GM21529 (cell line): ENCODE results near the gene MST1.
"Not testable (repeated sequence)": the region's sequence is repeated elsewhere in the genome, so short reads cannot be mapped to it uniquely, and the experiment has no call there.

Experiments
- ATAC-seq: cut with Tn5 transposase; IDR thresholded peaks from one replicate; pipeline ENCODE4 v1.9.1; 2021; ENCODE audit not compliant: unreplicated experiment

MST1 gene

DNA sequence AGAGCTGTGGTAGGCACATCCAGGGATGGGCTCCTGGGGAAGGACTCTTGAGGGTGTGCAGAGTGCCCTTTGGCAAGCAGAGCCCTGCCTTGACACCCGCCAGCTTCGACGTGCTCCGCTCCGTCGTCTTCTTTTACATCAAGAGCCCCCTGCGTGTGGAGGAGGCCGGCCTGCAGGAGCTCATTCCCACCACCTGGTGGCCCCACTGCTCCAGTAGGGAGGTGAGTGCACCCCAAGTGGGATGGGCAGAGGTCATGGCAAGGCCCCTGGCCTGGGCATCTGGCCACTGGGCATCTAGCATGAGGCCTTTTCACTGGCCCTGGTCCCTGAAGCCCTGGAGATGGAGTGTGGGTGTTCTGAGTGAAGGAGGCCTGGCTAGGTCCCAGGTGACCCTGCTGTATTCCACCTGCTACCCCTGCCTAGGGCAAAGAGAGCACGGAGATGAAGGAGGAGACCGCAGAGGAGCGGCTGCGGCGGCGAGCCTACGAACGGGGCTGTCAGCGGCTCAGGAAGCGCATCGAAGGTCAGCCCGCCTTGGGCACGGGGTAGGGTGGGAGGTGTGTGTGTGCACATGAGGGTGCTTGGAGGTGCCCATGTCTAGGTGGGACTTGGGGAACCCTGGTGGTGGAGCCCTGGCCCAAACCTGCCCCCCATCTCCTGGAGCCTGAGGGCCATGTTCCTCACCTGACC lies 12.3 kb upstream of the MST1 start:
- no peak for ATAC-seq

DNA sequence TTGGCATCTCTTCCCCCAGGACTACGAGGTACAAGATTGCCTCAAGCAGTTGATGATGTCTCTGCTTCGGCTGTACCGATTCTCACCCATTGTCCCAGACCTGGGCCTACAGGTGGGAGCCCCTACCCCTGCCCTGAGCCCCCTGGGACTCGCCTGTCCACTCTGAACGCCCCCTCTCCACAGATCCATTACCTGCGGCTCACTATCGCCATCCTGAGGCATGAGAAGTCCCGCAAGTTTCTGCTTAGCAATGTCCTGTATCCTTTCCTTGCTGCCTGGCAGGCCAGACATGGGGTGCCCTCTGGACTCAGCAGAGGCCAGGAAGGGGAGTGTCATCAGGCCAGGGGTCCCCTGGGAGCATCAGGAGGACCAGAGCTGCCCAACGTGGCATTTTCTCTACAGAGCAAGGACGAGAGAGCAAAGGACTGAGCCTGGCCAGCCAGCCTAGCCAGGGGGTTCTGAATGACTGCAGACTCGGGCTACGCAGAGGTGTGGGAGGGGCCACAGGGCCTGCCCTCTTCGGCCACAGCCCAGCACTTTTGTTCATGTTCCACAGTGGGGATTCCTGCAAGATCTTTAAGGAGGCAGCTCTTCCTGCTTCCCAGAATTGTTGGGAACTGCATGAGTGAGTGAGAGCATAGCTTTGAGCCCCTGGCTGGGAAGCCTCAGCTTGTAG lies 11.3 kb upstream of the MST1 start:
- no peak for ATAC-seq

DNA sequence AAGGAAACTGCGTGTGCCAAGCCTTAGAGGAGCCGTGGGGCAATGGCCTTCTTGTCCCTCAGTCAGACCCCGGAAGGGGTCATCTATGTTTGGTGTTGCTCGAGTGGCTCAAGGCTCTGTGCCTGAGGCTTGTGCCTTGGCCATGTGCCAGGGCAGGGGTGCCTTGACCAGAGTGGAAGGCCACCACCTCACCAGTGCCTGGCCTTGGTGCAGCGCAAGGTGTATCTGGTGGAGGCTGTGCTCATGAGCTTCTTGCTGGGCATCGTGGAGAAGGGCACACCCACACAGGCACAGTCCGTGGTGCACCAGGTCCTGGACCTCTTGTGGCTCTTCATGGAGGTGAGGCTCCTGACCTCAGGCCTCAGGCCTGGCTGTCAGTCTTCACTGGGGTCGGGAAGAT lies 10.7 kb upstream of the MST1 start:
- no peak for ATAC-seq

DNA sequence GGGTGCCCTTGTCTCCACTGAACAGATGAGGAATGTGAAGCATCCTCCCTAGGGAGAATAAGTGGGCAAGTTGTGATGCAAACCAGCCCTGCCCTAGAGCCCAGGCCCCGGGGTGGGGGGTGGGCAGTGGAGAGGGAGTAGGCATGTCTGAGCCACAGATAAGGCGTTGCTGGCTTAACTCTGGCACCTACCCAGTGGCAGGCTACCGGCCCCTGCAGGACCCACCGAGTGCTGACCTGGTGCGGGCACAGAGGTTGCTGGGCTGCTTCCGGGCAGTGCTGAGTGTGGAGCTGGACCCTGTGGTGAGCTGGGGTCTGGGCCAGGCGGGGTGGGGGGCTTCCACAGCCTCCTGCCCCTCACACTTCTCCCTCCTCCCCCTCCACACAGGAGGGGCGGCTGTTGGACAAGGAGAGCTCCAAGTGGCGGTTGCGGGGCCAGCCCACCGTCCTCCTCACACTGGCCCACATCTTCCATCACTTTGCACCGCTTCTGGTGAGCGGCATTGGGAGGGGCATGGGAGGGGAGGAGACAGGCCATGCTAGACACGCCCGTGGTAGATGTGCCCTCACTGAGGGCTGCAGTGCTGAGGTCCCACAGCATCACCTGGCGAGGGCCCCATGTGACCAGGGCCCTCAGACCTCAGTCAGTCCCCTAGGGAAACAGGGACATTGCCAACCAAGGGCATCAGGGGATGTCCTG lies 10.2 kb upstream of the MST1 start:
- ATAC-seq = no peak

DNA sequence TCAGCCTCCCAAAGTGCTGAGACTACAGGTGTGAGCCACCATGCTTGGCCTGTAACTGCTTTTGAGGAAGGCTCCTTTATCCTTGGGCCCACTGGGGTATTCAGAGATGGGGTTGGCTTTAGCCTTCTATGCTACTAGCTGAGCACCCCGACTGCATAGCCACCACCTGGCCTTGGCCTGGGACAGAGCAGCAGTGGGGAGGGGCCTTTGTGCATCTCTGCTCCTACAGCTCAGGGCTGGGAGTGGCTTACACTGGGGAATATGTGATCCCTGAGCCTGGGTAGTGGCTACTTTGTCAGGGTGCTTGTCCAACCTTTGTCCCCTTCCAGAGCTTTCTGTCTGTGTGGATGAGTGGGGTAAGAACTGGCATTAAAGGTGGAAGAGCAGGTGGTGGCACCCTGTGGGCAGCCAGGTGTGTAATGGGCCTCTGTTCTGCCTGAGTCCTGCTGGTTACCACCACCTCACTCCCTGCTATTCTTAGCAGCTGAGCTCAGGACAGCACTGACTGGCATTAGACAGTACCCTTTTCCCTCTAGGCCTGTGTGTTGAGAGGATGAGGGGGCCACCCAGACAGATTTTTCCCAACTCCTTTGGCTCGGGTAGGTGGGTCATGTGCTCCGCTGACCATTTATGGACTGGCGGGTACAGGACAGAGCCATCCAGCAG lies 6.2 kb upstream of the MST1 start:
- ATAC-seq = not testable (repeated sequence)

DNA sequence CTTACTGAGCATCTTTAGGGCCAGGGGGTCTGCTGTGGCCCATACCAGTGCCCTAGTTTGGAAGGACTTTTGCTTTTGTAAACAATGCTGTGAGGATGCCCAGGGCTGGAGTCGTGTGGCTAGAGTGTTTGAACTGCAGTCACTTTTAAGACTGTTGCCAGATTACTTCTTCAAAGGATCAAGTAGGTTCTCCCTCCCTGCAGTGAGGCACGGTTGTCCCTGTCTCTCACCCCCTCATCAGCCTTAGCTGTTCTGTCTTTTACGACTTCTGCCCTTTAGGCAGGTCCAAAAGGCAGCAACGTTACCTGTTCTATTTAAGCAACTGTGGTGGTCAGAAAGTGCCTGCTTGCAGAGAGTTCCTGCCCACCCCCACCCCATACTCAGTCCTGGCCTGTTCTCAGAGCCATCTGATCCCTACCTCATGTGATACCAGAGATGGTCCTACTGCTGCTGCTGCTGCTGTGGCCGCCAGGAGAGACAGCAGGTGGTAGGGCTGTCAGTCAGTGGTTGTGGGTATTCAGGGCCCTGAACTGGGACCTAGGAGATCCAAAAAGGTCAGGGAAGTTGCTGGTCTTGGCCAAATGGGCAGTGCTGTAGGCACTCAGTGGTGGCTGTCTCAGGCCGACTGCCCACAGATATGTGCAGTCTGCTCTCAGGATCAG lies 5.3 kb upstream of the MST1 start:
- not testable (repeated sequence) for ATAC-seq

DNA sequence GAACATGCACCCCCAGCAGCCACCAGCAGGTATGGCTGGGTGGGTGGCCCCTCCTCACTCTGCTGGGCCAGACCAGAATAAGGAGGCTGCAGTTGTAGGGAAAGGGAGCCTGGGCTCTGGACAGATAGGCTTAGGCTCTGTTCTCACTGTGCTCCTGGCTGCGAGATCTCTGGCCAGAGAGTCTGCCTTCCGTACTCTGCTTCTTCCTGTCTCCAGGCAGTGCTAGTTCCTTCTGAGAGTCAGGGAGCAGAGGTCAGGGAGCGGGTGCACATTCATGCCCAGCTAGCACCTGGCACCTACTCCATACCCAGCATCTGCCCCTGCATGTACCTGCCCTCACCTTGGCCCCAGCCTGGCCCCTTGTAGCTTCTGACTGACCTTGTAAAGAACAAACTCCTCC lies 2.2 kb upstream of the MST1 start:
- not testable (repeated sequence) for ATAC-seq

DNA sequence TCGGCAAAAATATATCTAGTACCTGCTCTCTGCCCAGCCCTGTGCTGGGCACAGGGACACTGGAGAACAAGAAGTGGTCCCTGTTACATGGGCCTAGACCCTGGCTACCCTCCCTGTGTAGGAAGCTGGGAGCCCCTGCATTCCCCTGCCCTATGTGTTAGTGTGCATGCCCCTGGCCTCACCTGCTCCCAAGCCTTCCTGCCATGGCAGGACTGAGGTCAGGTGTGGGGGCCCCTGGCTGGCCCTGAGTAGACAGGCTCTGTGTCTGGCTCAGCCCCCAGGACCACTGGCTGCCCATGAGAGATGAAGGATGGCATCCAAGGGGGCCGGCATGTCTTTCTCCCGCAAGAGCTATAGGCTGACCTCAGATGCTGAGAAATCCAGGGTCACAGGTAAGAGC lies 1.6 kb upstream of the MST1 start:
- ATAC-seq = not testable (repeated sequence)

DNA sequence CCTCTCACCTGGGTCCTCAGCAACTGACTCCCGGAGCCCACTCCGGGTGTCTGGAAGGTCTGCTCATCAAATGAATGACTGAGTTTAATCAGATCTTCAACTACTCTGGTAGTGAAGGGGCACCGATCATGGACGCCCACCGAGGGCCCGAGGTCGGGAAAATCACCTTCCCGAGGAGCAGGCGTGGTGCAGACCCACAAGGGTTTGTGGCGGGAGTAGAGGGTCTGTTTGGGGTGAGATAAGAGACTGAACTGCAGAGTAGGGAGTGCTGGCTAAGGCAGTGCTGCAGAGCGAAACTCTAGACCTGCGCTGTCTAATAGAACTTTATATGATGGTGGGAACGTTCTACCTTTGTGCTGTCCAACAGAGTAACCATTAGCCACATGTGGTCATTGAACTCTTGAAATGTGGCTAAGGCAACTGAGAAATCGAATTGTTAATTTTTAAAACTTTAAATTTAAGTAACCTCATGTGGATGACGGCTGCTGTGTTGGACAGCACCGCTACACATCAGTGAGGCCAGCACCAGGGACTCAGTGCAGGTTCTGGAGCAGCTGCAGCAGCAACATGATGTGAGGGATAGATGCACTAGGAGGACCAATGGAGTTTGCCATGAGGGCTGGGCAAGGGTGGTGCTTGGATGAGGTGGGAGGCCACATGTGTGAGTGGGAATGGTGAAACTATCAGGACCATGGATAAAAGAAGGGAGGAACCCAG lies 792 bp upstream of the MST1 start:
- not testable (repeated sequence) for ATAC-seq

DNA sequence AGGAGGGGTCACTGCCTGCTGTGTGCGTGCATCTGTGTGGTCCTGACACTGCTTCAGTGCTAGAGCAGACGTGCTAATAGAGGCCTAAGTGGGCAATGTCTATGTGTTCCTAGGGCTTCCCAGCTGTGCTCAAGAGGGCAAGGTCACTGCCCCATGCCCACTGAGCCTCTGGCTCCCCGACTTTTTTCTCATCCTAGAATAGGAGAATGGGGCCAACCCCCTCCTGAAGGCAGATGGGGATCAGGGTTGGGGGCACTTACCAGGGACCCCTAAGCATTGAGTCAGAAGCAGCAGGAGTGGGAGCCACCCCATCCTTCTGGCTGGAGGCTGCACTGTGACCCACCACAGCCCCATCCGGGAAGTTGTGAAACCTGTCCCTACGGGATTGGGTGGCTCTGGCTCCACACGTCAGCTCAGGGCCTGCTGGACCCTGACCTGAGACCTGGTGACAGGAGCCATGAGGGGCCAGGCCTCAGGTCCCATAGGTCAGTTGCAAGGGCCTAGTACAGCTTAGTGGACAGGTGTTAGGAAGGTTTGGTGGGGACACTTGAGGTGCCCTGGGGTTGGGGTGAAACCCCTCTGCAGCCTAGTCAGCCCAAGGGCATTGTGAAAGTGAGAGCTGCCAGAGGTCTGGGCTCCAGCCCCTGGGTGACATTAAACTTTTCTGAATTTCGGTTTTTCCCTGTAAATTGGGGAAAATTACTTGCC lies 782 bp downstream of the MST1 start:
- not testable (repeated sequence) for ATAC-seq

DNA sequence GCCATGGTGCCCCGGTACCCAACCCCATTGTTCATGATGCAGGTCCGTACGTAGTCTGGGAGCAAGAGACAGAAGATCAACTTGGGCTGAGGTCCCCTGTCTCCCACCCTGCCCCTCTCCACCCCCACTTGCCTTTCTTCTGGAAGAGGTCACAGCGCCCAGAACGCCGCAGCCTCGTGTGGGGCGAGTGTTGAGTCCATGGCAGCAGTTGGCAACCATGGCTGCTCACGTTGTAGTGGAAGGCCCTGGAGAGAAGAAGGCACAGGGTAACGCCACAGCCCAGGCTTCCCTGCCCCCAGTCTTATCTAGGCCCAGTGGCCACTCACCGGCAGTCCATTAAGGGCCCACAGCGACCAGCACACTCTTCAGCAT lies 1.9 kb downstream of the MST1 start:
- ATAC-seq = not testable (repeated sequence)

DNA sequence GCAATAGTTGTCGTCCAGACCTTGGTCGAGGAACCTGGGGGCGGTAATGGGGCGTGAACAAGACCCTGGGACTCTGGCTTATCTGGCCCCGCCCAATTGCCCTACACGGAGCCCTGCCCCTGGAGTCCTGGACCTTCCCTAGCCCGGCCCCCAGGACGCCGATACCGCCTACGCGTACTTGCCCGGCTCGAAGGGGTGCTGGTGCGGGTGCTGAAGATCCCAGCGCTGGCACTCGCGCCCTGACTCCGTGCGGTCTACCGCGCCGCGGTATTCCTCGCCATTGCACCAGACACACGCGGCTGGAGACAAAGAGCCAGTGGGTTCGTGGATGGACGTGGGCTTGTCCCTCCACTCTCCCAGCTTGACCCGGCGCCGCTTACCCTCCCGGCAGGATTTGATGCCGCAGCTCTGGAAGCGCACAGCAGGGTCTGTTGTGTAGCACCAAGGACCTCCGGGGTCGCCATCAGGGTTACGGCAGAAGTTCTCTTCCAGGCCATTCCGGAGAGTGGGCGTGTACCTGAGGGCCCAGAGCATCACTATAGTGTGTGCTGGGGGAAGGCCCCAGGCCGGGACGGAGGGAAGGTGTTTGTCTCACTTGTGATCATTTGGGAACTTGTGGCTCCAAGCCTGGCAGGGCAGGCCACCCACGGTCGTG lies 2.4 kb downstream of the MST1 start:
- not testable (repeated sequence) for ATAC-seq

DNA sequence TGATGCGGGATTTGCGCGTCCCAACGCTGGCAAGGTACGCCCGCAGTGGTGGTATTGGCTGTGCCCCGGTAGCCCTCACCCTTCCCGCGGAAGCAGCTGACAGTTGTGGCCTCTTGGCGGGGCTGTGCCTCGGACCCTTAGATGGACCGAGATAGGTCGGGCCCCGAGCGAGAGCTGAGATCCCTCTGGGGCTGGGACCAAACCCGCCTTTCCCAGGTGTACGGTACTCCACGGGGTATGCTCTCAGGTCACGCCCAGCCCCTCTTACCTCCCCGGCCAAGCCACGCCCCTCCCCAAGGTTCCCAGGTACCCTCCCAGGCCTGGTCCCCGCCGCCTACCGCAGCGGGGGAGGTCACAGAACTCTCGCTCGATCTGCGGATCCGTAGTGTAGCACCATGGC lies 2.9 kb downstream of the MST1 start:
- ATAC-seq = not testable (repeated sequence)

DNA sequence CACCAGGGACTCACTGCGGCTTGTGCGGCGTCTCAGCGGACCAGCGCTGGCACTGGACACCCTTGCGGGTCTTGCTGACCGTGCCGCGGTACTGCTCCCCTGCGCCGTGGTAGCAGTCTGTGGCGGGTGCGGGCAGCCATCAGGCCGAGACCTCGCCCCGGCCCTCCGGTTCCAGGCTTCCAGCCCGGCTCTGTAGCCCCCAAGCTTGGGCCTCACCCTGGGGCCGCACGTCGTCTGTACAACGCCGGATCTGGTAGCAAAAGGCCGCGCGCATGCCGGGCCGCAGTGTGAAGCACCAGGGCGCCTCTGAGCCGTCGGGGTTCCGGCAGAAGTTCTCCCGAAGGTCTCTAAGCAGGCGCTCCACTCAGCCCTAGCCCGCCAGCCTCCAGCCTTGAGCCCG lies 3.4 kb downstream of the MST1 start:
- not testable (repeated sequence) for ATAC-seq

DNA sequence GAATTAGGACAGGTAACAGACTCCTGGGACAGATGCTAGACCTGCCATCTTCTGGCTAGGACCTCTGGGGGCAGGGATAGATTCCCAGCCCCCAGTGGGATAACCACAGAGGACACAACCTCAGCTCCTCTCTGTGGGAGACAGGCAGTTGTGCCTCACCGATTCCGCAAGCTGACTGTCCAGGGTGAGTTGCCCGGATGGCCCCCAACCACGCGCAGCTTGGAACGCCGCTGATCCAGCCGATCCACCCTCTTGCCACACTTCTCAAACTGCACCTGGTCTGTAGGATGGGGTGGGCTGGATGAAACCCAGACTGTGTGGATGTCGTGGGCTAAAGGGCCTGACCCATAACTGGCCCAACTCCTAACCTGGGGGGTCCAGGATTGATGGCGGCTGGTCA lies 4.2 kb downstream of the MST1 start:
- not testable (repeated sequence) for ATAC-seq

DNA sequence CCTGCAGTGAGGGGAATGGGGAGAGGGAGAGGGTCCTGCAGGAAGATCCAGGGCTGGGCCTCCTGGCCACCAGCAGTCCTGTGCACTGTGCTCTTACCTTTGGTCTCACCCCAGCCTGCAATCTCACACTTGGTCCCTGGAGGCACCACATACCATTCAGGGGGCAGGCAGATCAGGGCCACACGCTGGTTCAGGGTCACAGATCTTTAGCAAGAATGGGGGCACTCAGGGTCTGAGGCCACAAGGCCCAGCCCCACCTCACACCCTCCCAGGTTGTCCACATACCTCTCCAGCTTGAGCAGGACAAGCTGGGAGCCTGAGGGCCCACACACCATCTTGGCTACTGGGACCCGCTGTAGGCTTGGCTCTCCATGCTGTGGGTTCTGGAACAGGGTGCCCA lies 4.8 kb downstream of the MST1 start:
- not testable (repeated sequence) for ATAC-seq

DNA sequence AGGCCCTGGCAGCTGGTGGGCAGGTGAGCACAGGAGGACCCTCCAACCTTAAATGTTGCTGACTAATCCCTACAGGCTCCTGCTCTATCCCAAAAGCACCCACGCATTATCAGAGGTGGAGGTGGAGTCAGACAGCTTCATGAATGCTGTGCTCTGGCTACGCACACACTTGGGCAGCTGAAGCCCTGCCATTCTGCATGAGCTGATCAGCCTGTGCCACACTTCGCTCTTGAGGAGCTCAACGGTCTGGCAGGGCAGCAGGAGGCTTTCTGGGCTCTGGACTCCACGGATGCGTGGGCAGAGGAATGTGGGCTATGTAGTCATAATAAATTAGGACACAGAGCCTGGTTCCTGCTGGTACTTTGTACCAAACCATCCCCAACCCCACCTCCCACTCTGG lies 6.1 kb downstream of the MST1 start:
- no peak for ATAC-seq

DNA sequence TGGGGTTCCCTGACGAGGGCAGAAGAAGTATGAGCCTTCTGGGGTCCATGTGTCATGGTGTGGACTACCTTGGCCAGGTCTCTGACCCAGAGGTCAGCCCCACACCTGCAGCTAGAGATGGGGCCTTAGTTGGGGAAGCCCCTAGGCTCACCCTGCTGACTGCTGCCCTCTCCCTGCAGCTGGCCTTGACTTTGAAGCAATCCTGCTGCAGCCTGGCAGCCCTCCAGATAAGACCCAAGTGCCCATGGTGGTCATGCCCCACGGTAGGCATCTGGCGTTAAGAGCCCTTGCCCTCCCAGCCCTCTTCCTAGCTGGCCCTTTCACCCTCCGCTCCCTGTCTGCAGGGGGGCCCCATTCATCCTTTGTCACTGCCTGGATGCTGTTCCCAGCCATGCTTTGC lies 7.7 kb downstream of the MST1 start:
- no peak for ATAC-seq

DNA sequence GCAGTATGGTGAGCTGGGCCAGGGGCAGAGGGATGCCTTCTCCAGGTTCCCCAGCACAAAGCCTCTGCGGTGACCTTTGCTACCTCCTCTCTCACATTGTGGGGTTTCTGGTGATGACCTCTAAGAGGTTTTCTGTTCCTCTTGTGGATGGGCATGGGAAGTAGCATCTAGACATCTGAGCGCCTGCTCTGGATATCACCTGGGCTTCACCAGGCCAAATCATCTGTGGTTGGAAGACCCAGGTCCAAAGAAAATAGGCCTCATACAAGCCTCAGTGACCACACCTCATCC lies 8.1 kb downstream of the MST1 start:
- ATAC-seq = no peak
